GM20000 (cell line): ENCODE results near the gene TUBB4B.

ENCODE experiments used
- DNase-seq: peaks from one replicate; pipeline ENCODE4 v3.0.0; 2012; ENCODE audit warnings: low spot score
- TF ChIP-seq, protein P1 (sequence below): IDR thresholded peaks from 2 replicates; pipeline ENCODE4 v1.5.1; 2012; ENCODE audit warnings: mild to moderate bottlenecking, control low read depth; ENCODE audit errors: extremely low read depth, missing control alignments

The TUBB4B gene

DNA sequence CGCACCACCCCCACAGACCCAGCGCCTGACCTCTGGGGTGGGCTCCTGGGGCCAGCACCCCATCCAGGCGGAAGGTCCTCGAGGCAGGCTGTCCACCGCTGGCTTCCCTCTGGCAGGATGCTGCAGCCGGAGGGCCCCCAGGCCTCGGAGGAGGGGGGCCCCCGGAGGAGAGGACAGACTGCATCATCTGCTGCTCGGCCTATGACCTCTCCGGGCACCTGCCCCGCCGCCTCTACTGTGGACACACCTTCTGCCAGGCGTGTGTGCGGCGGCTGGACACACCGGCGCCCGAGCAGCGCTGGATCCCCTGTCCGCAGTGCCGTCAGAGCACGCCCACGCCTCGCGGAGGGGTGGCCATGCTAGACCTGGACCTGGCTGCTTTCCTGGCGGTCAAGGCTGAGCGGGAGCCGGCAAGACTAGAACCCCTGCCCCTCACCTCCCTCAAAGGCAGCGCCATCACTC, 12.6 kb upstream of the TUBB4B start:
- TF ChIP-seq, protein P1, sequence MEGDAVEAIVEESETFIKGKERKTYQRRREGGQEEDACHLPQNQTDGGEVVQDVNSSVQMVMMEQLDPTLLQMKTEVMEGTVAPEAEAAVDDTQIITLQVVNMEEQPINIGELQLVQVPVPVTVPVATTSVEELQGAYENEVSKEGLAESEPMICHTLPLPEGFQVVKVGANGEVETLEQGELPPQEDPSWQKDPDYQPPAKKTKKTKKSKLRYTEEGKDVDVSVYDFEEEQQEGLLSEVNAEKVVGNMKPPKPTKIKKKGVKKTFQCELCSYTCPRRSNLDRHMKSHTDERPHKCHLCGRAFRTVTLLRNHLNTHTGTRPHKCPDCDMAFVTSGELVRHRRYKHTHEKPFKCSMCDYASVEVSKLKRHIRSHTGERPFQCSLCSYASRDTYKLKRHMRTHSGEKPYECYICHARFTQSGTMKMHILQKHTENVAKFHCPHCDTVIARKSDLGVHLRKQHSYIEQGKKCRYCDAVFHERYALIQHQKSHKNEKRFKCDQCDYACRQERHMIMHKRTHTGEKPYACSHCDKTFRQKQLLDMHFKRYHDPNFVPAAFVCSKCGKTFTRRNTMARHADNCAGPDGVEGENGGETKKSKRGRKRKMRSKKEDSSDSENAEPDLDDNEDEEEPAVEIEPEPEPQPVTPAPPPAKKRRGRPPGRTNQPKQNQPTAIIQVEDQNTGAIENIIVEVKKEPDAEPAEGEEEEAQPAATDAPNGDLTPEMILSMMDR: no peak
- DNase-seq: no peak

DNA sequence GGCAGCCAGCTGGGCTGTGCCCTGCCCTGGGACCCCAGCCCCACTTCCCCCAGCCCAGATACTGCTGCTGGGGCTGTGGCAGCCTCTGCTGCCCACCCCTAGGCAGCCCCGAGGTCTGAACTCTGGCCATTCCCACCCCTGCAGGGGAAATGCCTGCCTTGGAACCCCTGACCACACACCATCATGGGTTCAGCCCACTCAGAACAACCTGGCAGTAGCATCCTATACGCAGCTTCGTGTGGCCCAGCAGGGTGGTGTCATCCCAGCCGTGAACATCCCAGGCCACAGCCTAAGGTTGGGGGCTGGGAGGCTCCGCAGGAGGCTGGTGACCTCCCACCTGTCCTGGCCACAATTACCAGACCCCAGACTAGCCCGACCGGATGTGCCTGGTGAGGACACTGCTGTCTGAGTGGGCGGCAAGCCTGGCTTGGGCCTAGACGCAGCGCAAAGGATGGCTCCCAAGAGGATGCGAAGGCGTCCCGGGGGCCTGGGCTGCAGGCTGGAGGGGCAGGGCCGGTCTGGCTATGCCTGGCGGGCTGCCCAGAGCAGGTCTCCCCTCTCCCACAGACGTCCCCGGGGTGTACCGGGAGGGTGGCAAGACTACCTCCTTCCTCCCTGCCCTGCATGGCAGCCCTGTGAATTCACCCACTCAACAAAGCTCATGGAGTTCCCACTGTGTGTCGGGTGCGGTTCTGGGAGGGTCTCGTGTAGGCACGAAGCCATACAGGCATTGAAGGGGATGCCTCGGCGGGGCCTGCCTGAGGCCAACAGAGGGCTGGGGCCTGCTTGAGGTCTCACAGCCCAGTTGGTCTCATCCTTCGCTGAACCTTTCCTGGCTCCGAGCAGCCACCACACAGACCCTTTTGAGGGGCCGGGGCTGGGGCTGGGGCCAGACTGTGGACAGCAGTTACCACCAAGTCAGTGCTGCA, 11.9 kb upstream of the TUBB4B start:
- TF ChIP-seq, protein P1: no peak
- DNase-seq: no peak

DNA sequence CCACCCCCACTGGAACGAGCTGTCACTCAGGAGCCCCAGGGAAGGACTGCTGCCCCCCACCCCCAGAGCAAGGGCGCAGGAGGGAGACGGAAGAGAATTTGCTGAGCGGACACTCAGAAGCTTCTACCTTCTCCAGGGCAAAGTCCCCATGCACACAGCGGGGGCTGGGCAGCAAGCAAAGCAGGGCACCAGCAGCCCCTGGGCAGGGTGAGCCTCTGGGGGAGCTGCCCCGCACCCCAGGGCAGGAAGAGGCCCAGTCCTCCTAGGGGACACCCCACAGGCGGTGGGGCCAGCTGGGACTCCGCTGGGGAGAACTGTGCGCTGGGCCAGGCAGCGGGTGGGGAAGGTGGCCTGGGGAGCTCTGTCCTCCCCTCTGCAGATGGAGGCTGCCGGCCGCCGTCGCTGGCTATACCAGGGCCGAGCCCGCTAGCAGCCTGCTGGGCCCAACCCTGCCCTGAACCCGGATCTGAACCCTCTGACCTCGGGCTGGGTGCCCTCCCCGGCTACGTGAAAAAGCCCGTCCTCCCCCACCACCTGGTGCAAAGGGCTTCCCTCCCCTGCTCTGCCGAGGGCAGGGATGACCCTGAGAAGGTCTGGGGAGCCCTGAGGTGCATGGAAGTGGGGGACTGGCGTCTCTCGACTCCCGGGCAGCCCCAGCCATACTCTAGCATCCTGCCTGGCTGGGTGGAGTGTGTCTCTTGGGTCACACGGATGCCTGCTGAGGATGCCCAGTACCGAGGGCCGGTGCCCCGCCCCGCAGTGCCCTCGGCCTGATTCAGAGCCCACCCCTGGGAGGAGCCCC, 11.0 kb upstream of the TUBB4B start:
- DNase-seq: no peak
- TF ChIP-seq, protein P1: no peak

DNA sequence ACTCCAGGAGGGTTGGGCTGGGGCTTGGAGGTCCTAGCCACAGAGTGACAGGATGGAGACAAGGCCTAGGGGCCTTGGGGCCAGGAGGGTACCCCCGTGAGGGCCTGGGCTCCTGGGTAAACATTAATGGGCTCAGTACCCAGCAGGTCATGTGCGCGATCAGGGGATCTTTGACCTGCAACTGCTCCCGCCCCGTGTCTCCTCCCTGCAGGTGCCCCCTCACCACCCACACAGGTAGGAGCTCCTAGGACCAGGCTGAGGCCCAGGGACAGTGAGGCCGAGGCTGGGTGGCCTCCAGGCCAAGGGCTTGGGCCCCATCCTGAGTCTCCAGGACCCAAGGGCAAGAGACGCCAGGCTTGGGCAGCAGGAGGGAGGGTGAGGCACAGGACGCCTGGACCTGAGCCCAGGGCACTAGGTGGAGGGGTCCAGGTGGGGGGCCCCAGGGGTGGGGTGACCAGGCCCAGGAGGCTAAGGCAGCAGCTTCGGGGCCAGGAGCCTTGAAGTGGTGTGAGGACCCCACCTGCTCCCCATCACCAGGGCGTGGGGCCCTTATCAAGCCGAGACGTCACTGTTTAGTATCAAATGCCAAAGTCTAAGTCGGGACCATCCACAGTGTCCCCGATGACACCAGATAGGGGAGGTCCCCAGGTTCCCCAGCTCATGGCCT, 10.2 kb upstream of the TUBB4B start, which contains the start of gene SLC34A3:
Gene SLC34A3, plus strand, starts transcription at position 197 of the 667 bp plus-strand sequence. CDS start 802 bp downstream, outside the sequence.
- TF ChIP-seq, protein P1: no peak
- DNase-seq: no peak

DNA sequence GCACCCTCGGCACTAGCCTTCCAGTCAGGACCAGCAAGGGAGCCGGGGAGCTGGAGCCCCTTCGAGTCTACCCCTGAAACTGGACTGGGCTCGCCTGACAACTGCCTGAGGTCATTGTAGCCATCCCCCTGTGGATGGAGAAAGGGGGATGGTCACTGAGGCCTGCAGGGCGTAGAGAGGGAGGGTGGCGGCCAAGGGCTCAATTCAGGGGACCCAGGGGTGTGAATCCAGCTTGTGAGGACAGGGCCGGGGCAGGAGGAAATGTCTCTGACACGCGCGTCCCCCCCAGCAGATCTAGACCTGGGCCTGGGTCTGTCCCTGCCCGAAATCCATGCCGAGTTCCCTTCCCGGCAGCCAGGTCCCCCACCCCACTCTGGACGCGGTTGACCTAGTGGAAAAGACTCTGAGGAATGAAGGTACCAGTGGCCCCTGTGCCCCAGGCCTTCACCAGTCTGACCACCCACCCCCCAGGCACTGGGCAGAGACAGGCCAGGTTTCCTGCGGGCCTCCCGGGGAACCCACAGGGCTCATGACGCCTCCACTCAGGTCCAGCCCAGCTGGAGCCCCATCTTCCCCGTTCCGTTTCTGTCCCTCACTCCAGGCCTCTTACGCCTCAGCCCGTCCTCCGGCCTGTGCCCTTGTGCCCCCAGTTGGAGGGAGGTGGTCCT, 9.6 kb upstream of the TUBB4B start:
- TF ChIP-seq, protein P1: no peak
- no peak for DNase-seq

DNA sequence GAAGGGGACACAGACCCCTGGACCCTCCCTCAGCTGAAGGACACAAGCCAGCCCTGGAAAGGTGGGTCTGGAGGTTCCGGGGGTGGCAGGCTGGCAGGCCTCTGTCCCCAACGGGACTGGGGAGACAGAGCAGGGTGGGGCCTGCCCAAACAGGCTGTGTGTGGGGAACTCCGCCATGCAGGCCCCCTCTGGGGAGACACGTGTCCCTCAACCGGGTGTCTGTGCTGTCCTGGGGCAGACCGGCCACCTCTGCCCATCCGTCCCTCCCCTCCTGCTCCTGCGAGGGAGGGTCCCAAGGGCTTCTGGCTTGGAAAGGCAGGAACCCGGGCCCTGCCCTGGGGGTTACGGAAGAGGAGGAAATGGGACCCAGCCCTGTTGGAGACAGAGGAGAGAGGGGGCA, 9.0 kb upstream of the TUBB4B start:
- no peak for DNase-seq
- TF ChIP-seq, protein P1: no peak
